Measurements from ENCODE around the gene HEBP1. TPM values are rescaled to one million over a fixed set of nuclear protein-coding genes. Genes with fewer than 3 reads are reported as not detected.

Gene HEBP1
- total RNA-seq, 1 donor from 2014 or later: 14.0 TPM

DNA sequence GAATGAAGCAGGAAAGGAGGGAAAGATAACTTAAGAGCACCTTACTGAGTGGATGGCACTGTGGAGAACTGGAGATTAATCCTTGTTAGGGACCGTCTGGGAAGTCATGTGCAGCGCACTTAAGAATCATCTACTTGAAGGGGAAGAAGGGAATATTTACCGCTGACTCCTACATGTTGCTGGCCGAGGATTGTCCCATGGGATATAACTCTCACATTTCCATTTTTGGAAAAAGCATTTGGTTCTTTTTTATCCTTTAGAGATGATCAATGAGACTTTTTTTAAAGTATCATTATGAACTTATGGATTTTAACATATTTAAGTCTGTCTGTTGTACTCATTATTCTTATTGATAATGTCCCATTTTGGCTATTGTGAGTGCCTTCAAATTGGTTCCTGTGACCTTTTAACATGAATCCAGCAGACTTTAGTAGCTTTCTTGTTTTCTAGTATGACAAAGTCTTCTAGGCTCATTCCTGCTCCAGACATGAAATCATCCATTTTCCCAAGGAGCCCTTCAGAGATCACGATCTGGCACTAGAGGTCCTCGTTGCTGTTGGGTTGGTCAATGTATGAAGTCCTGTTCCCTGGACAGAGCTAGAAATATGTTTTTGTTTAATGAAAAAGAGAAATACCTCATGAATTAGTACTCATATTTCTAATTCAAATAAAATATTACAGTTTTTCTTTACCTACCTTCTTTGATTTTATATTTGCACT lies 23.9 kb upstream of the HEBP1 start:
- DNase-seq: peak; percentile 45

DNA sequence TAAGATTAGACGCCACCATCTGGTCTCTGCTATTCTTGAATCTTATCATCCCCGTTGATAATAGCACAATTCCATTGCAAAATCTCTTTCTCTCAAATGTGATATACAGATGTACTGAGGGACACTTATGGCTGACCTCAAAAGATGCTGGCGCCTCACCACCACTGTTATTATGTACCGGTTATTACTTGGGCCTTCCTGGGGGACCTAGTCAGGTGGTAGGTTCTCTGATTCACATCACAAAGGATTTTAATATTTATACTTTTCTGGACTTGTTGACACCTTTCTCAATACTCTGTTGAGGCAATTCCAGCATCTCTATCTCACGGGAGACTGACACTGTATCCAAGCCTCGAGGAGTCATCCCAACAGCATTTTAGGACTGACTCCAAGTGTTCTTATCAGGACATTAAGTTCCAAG lies 22.8 kb upstream of the HEBP1 start:
- DNase-seq: no peak

DNA sequence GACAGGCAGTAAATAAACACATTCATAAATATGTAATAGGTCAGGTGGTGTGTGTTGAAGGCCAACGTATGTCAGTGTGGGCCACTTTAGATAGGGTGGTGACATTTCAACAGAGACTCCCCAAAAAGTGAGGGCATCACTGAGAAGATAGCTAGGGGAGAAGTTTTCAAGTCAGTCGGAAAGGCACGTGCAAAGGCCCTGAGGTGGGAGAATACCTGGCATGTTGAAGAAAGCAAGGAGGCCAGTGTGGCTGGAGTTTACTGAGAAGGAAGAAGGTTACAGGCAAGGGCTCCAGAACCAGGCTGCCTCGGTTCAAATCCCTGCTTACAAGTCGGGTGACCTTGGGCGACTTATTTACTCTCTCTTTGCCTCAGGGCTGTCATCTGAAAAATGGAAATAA lies 11.0 kb upstream of the HEBP1 start:
- no peak for DNase-seq

DNA sequence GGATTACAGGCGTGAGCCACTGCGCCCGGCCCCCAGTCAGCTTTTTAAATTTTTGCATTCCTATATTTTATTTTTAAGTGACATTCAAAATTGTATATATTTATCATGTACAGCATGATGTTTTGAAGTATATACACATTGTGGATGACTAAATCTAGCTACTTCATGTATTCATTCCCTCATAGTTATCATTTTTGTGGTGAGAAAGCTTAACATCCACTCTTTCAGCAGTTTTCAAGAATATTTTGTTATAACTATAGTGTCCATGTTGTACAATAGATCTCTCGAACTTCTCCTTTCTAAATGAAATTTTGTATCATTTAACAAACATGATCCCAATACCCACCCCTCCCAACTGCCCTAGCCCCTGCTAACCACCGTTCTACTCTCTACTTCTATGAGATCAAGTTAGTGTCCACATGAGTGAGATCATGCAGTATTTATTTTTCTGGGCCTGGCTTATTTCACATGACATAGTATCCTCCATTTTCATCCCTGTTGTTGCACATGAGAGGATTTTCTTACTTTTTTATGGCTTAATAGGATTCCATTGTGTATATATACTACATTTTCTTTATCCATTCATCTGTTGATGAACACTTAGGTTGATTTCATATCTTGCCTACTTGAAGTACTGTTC lies 8.8 kb upstream of the HEBP1 start:
- DNase-seq: no peak

DNA sequence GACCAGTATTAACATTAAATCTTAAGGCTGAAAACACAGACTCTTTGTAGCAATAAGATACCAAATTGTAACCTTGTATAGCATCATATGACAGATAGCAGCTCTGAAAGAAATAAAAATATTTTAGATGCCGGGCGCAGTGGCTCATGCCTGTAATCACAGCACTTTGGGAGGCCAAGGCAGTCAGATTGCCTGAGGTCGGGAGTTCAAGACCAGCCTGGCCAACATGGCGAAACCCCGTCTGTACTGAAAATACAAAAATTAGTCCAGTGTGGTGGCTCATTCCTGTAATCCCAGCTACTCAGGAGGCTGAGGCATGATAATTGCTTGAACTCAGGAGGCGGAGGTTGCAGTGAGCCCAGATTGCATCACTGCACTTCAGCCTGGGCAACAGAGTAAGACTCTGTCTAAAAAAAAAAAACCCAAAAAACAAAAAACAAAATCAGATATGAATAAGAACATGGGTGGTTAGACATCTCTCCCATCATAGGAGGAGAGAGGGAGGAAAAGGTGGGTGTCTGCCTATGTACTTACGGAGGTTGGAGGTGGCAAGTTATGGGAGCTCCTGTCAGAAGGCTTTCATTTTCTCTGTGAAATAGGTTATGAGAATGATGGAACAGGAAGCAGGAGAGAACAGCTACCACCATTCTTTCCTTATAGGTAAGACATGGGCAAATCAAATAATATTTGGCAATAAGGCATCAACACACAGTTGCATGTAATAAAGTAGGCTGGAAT lies 7.6 kb upstream of the HEBP1 start:
- no peak for DNase-seq

DNA sequence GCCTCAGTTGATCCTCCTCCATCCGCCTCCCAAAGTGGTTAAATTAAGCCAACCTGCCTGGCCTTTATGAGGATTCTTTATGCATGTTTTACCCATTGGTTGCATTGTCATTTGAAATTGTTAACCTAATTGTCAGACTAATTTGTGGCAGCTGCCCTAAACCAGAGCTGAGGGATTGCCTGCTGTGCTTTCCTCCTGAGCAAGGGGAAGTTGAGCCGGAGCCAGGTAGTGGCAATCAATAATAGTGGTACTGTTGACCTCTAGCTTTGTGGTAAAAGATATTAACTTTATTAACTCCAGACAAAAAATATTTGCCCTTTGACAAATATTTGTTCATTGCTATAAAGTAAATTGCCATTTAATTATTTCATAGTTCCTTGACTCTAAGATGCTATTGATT lies 5.6 kb upstream of the HEBP1 start:
- DNase-seq: no peak

DNA sequence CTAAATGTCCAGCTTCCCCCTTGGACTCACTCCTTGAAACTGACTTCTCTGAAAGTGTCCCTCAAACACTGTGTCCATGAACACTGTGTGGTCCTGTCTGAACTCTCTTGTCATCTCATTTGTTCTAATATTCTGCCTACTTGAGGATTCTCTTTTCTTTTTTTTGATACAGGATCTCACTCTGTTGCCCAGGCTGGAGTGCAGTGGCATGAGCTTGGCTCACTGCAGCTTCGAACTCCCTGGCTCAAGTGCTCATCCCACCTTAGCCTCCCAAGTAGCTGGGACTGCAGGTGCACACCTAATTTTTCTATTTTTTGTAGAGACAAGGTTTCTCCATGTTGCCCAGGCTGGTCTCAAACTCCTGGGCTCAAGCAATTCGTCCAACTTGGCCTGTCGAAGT lies 4.9 kb upstream of the HEBP1 start:
- no peak for DNase-seq

DNA sequence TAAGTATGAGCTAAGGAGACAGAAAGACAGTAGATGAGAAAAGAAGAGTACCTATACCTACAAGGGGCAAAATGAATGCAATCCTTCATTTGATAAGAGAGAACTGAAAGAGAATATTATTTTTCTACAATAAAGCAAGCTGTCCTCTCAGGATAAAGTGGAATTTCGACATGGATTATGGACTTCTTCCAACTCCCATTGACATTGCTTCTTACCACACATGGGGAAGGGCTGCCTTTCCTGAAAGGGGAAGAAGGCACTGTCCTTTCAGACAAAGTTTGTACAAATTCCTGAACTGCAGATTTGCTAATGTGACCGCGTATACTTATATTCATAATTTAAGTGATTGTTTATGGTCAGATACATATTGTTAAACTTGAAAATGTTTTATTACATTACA lies 4.3 kb upstream of the HEBP1 start:
- DNase-seq: no peak

DNA sequence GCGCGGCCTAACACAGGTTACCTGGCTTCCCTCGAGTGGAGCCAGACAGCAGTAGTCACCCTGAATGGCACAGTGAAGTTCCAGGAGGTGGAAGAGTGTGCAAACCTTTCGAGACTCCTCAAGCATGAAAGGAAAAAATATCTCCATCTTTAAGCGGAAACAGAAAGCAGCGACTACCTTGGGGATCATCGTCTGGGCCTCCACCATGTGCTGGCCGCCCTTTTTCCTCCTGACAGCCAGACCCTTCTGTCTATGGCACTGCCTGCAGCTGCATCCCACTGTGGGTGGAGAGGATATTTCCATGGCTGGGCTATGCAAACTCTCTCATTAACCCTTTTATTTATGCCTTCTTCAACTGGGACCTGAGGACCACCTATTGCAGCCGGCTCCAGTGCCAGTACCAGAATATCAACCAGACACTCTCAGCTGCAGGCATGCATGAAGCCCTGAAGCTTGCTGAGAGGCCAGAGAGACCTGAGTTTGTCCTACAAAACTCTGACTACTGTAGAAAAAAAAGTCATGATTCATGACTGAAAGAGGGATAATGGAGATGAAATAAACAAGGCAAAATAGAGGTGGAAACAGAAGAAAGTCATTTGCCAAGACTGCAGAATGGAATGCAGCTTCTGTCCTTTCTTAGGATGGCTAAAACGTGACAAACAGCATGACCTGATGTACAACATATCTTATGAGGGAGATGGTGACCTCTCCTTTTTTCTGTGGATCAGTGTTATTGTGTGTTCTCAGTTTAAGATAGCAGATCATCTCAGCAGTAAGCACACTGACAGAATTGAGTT lies 2.4 kb upstream of the HEBP1 start:
- DNase-seq: no peak

DNA sequence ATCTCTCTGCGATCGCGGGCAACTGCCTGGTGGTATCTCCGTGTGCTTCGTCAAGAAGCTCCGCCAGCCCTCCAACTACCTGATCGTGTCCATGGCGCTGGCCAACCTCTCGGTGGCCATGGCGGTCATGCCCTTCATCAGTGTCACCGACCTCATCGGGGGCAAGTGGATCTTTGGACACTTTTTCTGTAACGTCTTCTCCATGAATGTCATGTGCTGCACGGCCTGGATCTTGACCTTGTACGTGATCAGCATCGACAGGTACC lies 1.6 kb upstream of the HEBP1 start:
- no peak for DNase-seq

DNA sequence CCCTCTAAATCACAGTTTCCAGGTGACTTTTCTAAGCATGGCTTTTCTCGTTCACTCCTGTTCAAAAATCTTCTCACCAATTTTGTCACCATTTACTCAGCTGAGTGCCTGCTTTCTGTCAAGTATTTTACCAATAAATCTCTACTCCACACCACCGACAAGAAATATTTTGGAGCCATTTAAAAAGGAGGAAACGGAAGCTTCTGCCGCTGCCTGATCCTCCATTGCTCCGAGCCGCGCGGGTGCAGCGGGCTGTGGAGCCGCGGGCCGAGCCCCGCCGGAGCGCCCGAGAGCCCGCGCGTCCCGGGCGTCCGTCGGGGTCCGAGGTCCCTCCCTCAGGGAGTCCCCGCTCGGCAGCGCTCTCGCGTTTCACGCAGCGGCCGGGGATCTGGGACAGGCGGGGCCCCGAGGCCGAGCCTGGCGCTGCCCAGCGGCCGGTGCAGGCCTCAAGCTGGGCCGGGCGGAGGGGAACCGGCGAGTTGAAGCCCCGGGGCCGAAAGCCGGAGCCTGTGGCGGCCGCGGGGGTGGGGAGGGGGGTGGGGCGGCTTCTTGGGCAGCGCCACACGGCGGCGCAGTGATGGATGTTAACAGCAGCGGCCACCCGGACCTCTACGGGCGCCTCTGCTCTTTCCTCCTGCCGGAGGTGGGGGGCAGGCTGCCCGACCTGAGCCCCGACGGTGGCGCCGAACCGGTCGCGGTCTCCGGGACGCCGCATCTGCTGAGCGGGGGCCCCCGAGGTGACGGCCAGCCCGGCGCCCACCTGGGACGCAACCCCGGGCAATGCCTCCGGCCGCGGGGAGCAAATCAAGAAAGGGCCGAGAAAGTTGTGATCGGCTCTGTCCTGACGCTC lies 1.1 kb upstream of the HEBP1 start:
- peak; percentile 73 for DNase-seq

DNA sequence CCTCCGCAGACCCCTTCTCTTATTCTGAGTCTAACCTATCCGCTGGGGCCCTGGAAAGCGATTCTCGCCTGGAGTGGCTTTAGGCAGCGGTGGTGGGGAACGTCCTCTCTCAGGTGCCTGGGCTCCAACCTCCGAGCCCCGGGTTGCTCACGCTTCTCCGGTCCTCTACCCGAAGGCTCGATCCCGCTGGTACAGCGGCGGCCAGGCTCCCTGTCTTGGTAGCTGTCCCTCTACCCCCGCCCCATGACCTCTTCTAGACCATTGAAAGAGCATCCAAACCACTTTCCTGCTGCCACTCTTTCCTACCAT lies 505 bp upstream of the HEBP1 start:
- DNase-seq: no peak

DNA sequence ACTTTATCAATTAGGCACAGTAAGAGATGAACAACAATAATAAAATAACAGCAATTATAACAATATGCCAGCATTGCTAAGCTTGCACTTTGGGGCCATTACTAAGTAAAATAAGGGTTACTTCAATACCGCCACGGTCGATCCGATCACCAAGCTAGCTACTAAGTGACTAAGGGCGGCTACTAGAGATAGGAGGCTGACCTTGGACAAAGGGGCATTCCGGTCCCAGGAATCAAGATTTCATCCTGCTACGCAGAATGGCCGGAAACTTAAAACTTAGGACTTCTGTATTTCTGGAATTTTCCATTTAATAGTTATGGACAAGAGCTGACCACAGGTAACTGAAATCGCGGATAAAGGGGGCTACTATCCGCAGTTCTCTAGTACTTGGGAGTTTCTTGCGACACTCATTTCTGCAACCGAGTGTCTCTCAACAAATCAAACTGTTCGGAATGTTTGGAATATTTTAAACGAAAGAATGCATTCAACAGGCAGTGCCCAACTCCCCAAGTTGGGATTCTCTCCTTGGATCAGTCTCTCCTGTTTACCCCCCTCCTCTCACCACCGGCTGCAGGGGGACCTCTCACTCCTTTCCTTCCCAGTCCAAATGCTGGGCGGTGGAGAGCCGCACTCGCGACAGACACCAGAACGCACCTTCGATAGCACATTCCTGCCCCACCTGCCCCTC lies 650 bp downstream of the HEBP1 start:
- DNase-seq: no peak

DNA sequence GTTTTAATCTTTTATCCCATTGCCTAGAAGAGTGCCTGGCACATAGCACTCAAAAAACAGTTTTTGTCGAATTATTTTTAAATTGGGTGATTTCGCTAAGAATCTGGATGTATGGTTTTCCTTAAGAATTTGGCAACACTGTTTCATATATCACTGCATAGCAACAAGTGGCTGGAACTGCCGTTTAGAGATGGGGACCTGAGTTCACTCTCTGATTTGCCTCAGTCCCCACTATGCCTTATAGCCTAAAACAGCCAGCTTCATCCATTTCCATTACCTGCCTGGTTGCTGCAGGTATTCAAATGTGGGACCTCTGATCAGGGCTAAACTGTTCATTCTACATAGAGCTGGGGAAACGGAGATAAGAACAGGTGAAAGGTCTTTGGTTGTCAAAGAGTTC lies 1.8 kb downstream of the HEBP1 start:
- no peak for DNase-seq

DNA sequence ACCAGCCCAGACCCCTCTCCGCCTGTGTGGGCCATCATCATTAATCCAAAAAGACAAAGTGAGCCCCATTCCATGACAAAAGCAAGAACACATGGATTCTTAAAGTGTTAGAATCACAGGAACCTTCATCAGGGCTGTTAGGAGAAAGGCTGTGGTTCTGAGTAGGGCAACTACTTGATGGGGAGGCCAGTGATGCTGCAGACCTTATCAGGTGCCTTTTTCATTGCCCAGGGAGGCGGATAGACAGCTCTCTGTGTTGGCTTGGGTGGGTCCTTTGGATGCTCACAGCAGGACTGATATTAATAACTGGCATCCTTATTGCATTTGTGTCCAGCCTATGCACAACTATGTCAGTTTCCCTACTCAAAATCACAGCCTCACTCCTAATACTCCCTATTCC lies 2.3 kb downstream of the HEBP1 start:
- no peak for DNase-seq

DNA sequence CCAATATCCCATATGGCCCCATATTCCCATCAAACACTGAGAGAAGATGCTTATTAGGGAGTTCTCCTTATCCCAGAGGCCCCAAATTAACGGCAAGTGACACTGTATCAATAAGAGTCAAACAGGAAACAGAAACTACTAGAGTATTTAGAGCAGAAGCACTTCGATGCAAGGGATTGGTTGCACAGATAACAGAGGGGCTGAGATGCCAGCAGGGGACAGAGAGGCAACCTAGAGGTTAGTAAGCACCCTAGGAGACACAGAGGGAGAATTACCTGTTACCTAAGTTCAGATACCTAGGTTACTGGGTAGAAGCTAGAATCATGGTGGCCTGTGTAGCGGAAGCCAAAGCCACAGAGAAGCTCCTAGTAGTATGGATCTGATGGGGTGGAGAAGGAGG lies 2.9 kb downstream of the HEBP1 start:
- no peak for DNase-seq

DNA sequence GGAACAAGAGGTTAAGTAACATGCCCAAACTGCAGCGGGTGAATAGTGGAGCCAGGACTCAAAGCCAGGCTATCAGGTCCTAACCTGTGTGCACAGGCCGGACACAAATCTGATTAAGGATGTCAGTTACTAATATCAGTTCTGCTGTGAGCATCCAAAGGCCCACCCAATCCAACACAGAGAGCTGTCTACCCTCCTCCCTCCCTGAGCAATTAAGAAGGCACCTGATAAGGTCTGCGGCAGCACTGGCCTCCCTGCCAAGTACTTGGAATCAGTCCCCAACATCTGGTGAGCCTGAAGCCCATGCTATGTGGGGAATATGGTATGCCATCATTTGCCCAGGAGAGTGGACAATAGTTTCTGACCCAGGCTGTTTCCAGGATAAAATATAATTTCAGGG lies 3.9 kb downstream of the HEBP1 start:
- DNase-seq: no peak

DNA sequence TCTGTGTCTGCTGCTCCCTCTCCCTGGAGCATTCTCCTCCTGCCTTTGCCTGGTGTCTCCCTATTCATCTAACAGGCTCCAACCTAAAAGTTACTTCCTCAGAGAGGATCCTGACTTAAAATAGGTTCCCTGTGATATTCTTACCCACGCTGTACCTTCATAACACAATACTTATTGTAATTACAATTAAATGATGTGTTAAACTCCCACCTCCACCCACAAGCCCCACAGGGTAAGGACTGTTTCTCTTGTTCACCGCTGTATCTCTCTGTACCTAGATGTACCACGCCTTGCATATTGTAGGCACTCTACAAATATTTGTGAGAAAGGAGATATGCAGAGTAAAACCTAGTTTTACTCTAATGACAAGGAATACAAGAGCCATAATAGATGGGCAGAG lies 5.0 kb downstream of the HEBP1 start:
- no peak for DNase-seq

DNA sequence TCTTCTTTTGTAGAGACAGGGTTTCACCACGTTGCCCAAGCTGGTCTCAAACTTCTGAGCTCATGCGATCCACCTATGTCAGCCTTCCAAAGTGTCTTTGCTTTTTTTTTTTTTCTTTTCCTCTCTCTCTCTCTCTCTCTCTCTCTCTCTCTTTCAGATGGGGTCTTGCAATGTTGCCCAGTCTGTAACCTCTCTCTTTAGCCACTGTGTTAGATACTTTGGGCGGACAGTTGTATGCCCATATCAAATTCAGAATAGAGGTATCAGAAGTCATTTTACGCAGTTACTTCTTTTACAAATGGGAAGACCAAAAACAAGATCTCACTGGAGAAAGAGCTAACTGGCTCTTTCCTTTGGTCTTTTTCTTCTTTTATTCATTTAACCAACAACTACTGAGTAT lies 6.7 kb downstream of the HEBP1 start:
- no peak for DNase-seq

DNA sequence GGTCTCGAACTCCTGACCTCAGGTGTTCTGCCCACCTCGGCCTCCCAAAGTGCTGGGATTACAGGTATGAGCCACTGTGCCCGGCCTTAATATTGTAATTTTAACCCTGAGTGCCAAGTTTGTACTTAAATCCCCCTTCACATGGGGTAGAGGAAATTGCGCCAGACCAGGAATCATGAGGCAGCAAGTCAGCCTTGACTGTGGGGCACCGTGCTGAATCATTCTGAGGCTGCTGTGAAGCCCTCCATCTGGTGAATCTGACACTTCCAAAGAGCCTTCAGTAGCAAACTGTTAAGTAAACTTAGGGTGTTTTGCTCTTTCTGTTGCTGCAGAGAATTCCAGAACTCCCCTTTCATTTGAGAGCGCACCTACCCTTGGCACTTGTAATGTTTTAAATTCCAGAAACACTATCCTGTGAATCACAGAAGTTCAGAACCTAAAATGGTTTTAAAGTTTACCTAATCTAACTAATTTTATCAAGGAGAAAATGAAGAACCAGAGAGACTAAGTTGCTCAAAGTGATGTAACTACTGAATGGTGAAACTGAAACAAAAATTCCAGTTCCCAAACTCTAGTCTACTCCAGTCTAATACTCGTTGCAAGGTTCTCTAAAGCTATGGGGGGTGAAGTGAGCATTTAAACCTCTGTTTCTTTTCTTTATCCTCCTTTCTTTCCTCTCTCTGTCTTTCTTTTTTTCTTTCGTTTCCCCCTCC lies 7.5 kb downstream of the HEBP1 start:
- peak; percentile 37 for DNase-seq
